Measurements from ENCODE around the gene SDHAF2. TPM values are rescaled to one million over a fixed set of nuclear protein-coding genes. Genes with fewer than 3 reads are reported as not detected.
"Not testable (repeated sequence)": the region's sequence is repeated elsewhere in the genome, so short reads cannot be mapped to it uniquely, and the experiment has no call there.

Gene SDHAF2
- total RNA-seq, 1 experiment from 2014 or later = 49.1 TPM

DNA sequence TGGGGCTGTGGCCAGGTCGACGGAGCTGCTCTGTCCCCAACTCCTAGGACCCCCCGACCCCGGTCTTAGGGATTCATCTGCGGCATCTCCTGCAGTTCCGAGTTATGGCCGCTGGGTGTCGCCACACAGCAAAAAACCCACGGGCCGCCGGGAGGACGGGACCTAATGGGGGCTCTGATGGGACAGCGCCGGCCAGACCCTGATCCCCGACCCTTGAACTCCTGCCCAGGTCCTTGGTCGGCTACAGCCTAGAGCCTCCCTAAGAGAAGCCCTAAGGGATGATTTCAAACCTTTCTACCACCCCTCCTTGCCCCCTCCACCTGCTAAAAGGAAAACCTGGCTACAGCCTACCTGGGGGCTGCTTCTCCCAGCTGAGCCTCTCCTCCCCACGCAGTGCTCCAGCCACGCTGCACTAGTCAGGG is 47.8 kb downstream of the SDHAF2 start:
- H3K4me1 ChIP-seq (ENCODE audit: insufficient read depth, low read length, poor library complexity, severe bottlenecking) = no peaks in the 10 kb centered on the region
- CTCF ChIA-PET = interaction anchor here (1.1 to 2.9 kb wide), 4 partner anchors 39 to 161 kb away, joined by 4 to 33 read pairs (median 6); no protein-coding TSS in a partner anchor
- intact Hi-C loops (cut with micrococcal nuclease; ENCODE audit: unreplicated experiment) = loop anchor here (1.0 to 10.0 kb wide), 5 partner anchors 40 to 257 kb away; partner anchors contain the start of gene SYT7
- TF ChIP-seq, protein P1, sequence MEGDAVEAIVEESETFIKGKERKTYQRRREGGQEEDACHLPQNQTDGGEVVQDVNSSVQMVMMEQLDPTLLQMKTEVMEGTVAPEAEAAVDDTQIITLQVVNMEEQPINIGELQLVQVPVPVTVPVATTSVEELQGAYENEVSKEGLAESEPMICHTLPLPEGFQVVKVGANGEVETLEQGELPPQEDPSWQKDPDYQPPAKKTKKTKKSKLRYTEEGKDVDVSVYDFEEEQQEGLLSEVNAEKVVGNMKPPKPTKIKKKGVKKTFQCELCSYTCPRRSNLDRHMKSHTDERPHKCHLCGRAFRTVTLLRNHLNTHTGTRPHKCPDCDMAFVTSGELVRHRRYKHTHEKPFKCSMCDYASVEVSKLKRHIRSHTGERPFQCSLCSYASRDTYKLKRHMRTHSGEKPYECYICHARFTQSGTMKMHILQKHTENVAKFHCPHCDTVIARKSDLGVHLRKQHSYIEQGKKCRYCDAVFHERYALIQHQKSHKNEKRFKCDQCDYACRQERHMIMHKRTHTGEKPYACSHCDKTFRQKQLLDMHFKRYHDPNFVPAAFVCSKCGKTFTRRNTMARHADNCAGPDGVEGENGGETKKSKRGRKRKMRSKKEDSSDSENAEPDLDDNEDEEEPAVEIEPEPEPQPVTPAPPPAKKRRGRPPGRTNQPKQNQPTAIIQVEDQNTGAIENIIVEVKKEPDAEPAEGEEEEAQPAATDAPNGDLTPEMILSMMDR (conservative IDR thresholded peaks at IDR 0.05; ENCODE audit: low read depth, low read length) = peak; percentile 99
- TF ChIP-seq EZH2 (IDR thresholded peaks at IDR 0.05; ENCODE audit: borderline replicate concordance, low read depth, low read length, poor library complexity, severe bottlenecking) = no peak
- H3K4me3 ChIP-seq (ENCODE audit: low read depth, low read length, poor library complexity, severe bottlenecking) = no peak overlapping the region
- H3K27ac ChIP-seq (ENCODE audit: low read depth, low read length, poor library complexity, severe bottlenecking) = no peak overlapping the region
- peak; percentile 67 for DNase-seq (ENCODE audit: low spot score)
- BruUV-seq (replicated peaks) = no TSS peak
- H3K27me3 ChIP-seq (replicated peaks; ENCODE audit: insufficient read depth, low read depth, low read length, poor library complexity) = no peaks in the 10 kb centered on the region
- no peaks in the 10 kb centered on the region for H3K36me3 ChIP-seq (ENCODE audit: insufficient read depth, low read length, poor library complexity, severe bottlenecking)
- POLR2A ChIA-PET (ENCODE audit: low non-redundant PET) = no interaction called here
- H3K9me3 ChIP-seq (ENCODE audit: low read depth, low read length, poor library complexity, severe bottlenecking) = no peaks in the 10 kb centered on the region

DNA sequence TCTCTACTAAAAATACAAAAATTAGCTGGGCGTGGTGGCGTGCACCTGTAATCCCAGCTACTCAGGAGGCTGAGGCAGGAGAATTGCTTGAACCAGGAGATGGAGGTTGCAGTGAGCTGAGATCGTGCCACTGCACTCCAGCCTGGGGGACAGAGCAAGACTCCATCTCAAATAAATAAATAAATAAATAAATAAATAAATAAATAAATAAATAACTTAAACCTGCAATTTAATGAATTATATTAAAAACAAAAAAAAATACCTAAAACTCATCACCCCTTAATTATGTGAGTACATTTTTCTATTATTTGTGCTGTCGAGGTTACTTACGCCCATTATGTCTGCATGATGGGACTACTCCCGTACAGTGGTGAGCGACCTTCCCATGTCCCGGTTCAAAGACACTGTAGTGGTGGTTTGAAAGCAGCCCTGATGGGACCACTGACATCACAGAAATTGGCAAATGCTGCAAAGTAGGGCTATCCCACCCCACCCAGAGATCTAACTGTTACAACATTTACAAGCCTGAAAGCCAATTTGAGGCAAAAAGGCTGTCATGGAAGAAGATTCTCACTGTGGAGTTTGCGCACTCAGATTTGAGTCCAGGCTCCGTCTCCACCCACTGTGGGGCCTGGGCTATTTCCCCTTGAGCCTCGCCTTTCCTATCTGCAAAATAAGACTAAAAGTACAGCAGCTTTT is 49.6 kb downstream of the SDHAF2 start:
- H3K36me3 ChIP-seq (ENCODE audit: insufficient read depth, low read length, poor library complexity, severe bottlenecking); H3K4me1 ChIP-seq (ENCODE audit: insufficient read depth, low read length, poor library complexity, severe bottlenecking); POLR2A ChIA-PET (ENCODE audit: low non-redundant PET); H3K27me3 ChIP-seq (replicated peaks; ENCODE audit: insufficient read depth, low read depth, low read length, poor library complexity); H3K9me3 ChIP-seq (ENCODE audit: low read depth, low read length, poor library complexity, severe bottlenecking); DNase-seq (ENCODE audit: low spot score); BruUV-seq (replicated peaks); H3K4me3 ChIP-seq (ENCODE audit: low read depth, low read length, poor library complexity, severe bottlenecking); H3K27ac ChIP-seq (ENCODE audit: low read depth, low read length, poor library complexity, severe bottlenecking): not testable (repeated sequence)
- CTCF ChIA-PET = interaction anchor here (0.7 to 2.9 kb wide), 6 partner anchors 8 to 52 kb away, joined by 3 to 33 read pairs (median 4); no protein-coding TSS in a partner anchor
- intact Hi-C loops (cut with micrococcal nuclease; ENCODE audit: unreplicated experiment) = loop anchor here (5.0 to 10.0 kb wide), 3 partner anchors 53 to 255 kb away; partner anchors contain the start of gene SYT7

DNA sequence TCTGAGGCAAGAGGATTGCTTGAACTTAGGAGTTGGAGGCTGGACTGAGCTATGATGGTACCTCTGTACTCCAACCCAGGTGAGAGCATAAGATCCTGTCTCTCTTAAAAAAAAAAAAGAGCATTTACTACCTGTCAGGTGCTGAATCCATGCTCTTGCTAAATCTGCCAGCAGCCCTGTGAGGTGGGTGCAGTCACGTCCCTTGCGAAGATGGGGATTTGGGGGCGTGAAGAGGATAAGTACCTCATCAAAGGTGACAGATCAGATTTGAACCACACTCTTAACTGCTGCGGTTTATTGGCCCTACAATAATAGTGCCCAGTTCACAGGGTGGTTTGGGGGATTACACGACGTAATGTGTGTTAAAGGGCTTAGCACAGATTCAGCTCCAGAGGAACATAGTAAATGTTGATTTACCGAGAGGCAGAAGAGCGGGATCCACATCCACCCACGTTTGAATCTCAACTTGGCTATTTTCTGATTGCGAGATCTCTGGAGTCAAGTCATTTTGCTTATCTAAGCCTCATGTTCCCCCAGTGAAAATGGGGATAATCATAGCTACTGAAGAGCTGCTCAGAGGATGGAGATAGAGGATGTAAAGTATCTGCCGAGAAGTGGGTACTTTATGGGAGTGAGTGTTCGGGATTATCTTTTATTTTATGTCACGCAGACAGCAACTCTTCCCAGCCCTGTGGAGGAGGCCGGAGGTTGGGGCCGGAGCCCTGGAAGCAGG is 50.5 kb downstream of the SDHAF2 start:
- no TSS peak for BruUV-seq (replicated peaks)
- H3K9me3 ChIP-seq (ENCODE audit: low read depth, low read length, poor library complexity, severe bottlenecking) = no peaks in the 10 kb centered on the region
- H3K4me3 ChIP-seq (ENCODE audit: low read depth, low read length, poor library complexity, severe bottlenecking) = no peak overlapping the region
- no peak for TF ChIP-seq EZH2 (IDR thresholded peaks at IDR 0.05; ENCODE audit: borderline replicate concordance, low read depth, low read length, poor library complexity, severe bottlenecking)
- TF ChIP-seq, protein P1 (conservative IDR thresholded peaks at IDR 0.05; ENCODE audit: low read depth, low read length) = no peak
- POLR2A ChIA-PET (ENCODE audit: low non-redundant PET) = interaction anchor here (0.6 kb wide), 2 partner anchors 31 to 359 kb away, joined by 4 to 8 read pairs; no protein-coding TSS in a partner anchor
- H3K4me1 ChIP-seq (ENCODE audit: insufficient read depth, low read length, poor library complexity, severe bottlenecking) = no peaks in the 10 kb centered on the region
- no peak for DNase-seq (ENCODE audit: low spot score)
- no peak overlapping the region for H3K27ac ChIP-seq (ENCODE audit: low read depth, low read length, poor library complexity, severe bottlenecking)
- intact Hi-C loops (cut with micrococcal nuclease; ENCODE audit: unreplicated experiment) = no loop called here
- H3K36me3 ChIP-seq (ENCODE audit: insufficient read depth, low read length, poor library complexity, severe bottlenecking) = no peaks in the 10 kb centered on the region
- H3K27me3 ChIP-seq (replicated peaks; ENCODE audit: insufficient read depth, low read depth, low read length, poor library complexity) = no peaks in the 10 kb centered on the region
- CTCF ChIA-PET = interaction anchor here (0.6 to 1.2 kb wide), 4 partner anchors 9 to 52 kb away, joined by 3 to 5 read pairs (median 4); no protein-coding TSS in a partner anchor
